NCI-H1092 treated with DMSO at 0.1 percent for 48 hours (cell line): Measurements from ENCODE around the gene FOXC2.

ENCODE experiments used
- DNase-seq: peaks from one replicate; lab custom pipeline; 2025; lab: John Stamatoyannopoulos, UW

FOXC2 gene

GRCh38 chr16:86616906-86617305 is 50.3 kb downstream of the FOXC2 start:
- DNase-seq, result no peak

- DNase-seq, result no peak
These were observed 52.0 kb downstream of the FOXC2 start for GRCh38 chr16:86618431-86619238.
